Glutamatergic neuron (in vitro differentiated cells): Measurements from ENCODE around the gene SLC4A7. TPM values are rescaled to one million over a fixed set of nuclear protein-coding genes. Genes with fewer than 3 reads are reported as not detected.

Experiments
- DNase-seq: peaks from one replicate; pipeline ENCODE4 v3.0.0; 2022
- H3K27ac Mint-ChIP-seq: one replicate; pipeline ENCODE4 v1.8.0; 2020; ENCODE audit warnings: mild to moderate bottlenecking, mixed read lengths, inconsistent platforms; ENCODE audit not compliant: unreplicated experiment
- H3K27me3 Mint-ChIP-seq: one replicate; pipeline ENCODE4 v1.8.0; 2020; ENCODE audit warnings: mild to moderate bottlenecking, moderate library complexity, mixed read lengths, inconsistent platforms; ENCODE audit not compliant: unreplicated experiment
- H3K36me3 Mint-ChIP-seq: one replicate; pipeline ENCODE4 v1.8.0; 2020; ENCODE audit warnings: mild to moderate bottlenecking, mixed read lengths, inconsistent platforms; ENCODE audit not compliant: unreplicated experiment
- H3K4me1 Mint-ChIP-seq: one replicate; pipeline ENCODE4 v1.8.0; 2020; ENCODE audit warnings: mild to moderate bottlenecking, low read depth, mixed read lengths, inconsistent platforms; ENCODE audit not compliant: unreplicated experiment
- H3K4me3 Mint-ChIP-seq: one replicate; pipeline ENCODE4 v1.8.0; 2020; ENCODE audit warnings: mild to moderate bottlenecking, mixed read lengths, inconsistent platforms; ENCODE audit not compliant: unreplicated experiment
- H3K9me3 Mint-ChIP-seq: one replicate; pipeline ENCODE4 v1.8.0; 2020; ENCODE audit warnings: mild to moderate bottlenecking, moderate library complexity, mixed read lengths, inconsistent platforms; ENCODE audit not compliant: unreplicated experiment
- total RNA-seq: library from RNA; stranded (reverse); fragmentation: NEBNext Ultra II Directional; extraction: Animal tissue kit (Norgen Biotek cat#: 25700); gene quantifications from one replicate; pipeline ENCODE4 v1.2.1, GENCODE V29; 2021; ENCODE audit not compliant: unreplicated experiment
- TF ChIP-seq, protein P1 (sequence below): fragments of 200-600 bp; sonication (generic); IDR thresholded peaks from one replicate; pipeline ENCODE4 v1.5.0; 2021; ENCODE audit not compliant: partially characterized antibody, unreplicated experiment

The SLC4A7 gene
- total RNA-seq, 1 donor from 2014 or later: 67.0 TPM

DNA sequence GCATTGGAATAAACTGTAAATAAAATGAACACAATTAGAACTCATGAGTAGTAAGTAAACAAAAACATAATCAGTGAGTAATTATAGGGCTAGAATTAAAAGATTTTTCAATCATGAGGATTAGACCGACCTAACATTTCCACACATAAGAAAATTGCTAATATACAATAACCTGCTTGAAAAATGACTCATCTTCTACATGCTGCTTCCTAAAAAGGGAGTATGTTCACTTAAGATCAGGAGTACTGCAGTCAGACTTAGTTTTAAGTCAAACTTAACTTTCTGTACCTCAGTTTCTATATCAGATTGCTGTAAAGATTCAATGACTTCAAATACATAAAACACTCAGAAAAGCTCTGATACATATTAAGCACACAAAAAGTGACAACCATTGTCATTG lies 92.4 kb downstream of the SLC4A7 start:
- TF ChIP-seq, protein P1, sequence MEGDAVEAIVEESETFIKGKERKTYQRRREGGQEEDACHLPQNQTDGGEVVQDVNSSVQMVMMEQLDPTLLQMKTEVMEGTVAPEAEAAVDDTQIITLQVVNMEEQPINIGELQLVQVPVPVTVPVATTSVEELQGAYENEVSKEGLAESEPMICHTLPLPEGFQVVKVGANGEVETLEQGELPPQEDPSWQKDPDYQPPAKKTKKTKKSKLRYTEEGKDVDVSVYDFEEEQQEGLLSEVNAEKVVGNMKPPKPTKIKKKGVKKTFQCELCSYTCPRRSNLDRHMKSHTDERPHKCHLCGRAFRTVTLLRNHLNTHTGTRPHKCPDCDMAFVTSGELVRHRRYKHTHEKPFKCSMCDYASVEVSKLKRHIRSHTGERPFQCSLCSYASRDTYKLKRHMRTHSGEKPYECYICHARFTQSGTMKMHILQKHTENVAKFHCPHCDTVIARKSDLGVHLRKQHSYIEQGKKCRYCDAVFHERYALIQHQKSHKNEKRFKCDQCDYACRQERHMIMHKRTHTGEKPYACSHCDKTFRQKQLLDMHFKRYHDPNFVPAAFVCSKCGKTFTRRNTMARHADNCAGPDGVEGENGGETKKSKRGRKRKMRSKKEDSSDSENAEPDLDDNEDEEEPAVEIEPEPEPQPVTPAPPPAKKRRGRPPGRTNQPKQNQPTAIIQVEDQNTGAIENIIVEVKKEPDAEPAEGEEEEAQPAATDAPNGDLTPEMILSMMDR: no peak
- Mint-ChIP-seq H3K27me3 (peaks cover 2% of the 10 kb centered on the region), H3K9me3 (no peaks in the 10 kb centered on the region), H3K36me3 (no peaks in the 10 kb centered on the region), H3K4me1 (no peaks in the 10 kb centered on the region), H3K4me3 (no peak overlapping the region), H3K27ac (no peak overlapping the region)
- no peak for DNase-seq

DNA sequence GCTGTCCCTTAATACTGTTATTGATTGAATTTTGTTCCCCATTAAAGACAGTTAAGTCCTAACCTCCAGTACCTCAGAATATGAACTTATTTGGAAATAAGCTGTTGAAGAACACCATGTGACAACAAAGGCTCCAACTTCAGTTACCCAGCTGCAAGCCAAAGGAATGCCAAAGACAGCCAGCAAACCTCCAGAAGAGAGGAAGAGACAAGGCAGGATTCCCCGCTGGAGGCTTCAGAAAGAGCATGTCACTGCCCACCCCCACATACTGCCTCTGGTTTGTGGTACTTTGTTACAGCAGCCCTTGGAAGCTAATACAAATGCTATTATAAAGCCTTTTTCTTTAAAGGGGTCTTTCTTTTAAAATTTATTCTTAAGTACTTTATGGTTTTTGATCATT lies 96.6 kb downstream of the SLC4A7 start:
- no peak overlapping the region for H3K27ac Mint-ChIP-seq
- DNase-seq: no peak

DNA sequence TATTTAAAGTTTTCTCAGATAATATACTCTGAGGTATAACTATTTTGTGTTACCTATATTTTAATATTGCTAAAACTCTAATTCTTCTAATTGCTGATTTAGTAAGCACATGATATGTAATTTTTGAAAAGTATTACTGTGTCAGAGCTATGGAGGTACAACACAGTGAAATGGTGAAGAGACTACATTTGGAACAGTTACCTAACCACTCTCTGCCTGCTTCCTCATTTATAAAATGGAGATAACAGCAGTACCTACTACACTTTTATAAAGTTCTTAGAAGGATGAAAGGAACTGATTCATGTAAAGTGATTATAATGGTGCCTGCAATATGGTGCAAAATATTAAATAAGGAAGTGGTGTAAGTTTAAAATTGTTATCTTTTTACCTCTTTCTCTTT lies 98.7 kb downstream of the SLC4A7 start:
- Mint-ChIP-seq H3K4me1 (no peaks in the 10 kb centered on the region), H3K36me3 (no peaks in the 10 kb centered on the region), H3K27me3 (no peaks in the 10 kb centered on the region), H3K4me3 (no peak overlapping the region), H3K27ac (no peak overlapping the region), H3K9me3 (no peaks in the 10 kb centered on the region)
- DNase-seq: no peak
- TF ChIP-seq, protein P1: no peak

More for the DNA sequence above, 96.6 kb downstream of the SLC4A7 start:
- Mint-ChIP-seq H3K4me3 (no peak overlapping the region), H3K4me1 (no peaks in the 10 kb centered on the region), H3K27me3 (peaks cover 2% of the 10 kb centered on the region), H3K36me3 (no peaks in the 10 kb centered on the region), H3K9me3 (no peaks in the 10 kb centered on the region)
- TF ChIP-seq, protein P1: no peak

DNA sequence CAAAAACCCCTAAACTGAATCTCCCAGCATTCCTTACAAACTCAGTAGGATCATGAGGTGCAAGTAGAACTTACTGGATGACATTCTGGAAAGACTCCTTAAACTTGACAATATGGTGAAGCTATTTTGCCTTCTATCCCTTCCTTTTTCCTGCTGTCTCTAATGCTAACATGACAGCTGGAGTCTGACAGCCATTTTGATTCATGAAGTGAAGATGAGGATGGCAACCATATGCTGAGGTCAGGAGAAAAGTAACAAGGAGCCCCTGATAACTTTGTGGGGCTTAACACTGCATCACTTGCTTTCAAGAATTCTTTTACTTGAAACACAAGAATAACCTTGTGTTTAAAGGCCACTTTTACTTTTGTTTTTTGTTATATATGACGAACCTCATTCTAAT lies 100.0 kb downstream of the SLC4A7 start:
- no peak for DNase-seq
- no peaks in the 10 kb centered on the region for H3K27me3 Mint-ChIP-seq
- no peak overlapping the region for H3K27ac Mint-ChIP-seq
- H3K4me3 Mint-ChIP-seq: no peak overlapping the region
- H3K36me3 Mint-ChIP-seq: no peaks in the 10 kb centered on the region
- TF ChIP-seq, protein P1: no peak
- no peaks in the 10 kb centered on the region for H3K4me1 Mint-ChIP-seq
- no peaks in the 10 kb centered on the region for H3K9me3 Mint-ChIP-seq

DNA sequence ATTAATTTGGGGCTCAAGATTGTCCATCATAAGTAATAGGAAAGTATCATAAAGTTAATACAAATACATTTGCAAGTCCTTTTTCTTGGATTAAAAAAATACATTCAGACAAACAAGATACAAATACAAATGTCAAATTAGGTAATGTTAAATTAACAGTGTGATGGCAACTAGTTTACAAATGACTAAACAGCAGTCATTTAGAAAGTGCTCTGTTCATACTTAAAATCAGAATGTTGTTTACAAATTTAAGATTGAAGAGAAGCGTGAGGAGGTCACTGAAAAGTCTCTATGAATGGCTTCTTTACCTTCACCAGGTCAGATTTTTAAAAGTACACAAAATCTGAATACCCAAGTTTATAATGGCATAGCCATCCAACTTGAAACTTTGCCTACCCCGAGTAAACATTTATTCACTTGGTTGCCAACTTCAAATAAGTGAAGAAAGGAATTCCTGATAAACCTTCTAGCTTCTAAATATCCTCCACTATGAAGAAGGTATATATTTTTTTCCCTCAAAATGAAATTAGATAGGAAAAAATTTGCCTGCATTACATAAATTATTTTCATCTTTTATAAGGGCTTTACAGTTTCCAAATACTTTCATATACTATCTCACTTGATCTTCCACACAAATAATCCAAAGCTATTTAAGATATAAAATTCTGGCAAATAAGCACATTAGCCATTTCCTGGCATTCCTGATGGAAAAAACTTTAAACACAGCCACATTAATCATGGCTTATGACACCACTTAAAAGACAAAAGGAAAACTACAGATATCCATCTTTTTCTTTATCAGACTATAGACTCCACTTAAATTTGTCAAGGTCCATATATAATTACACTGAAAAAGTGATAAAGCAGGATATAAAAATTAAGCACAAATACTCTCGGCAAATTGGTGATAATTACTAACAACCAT lies 103.5 kb downstream of the SLC4A7 start:
- Mint-ChIP-seq H3K4me3 (no peak overlapping the region), H3K4me1 (no peaks in the 10 kb centered on the region), H3K27me3 (peaks cover 2% of the 10 kb centered on the region), H3K27ac (no peak overlapping the region), H3K36me3 (no peaks in the 10 kb centered on the region), H3K9me3 (no peaks in the 10 kb centered on the region)
- TF ChIP-seq, protein P1: no peak
- DNase-seq: no peak
